HepG2 (cell line): ENCODE data around the gene WDR62. TPM values are rescaled to one million over a fixed set of nuclear protein-coding genes. Genes with fewer than 3 reads are reported as not detected.
"Not testable (repeated sequence)": the region's sequence is repeated elsewhere in the genome, so short reads cannot be mapped to it uniquely, and the experiment has no call there.

Experiments
- ATAC-seq: fragments of 200-7000 bp; cut with Tn5 transposase; 3 replicates; pipeline ENCODE4 v1.9.1; 2020; ENCODE audit warnings: mild to moderate bottlenecking, moderate library complexity
- BruUV-seq: library from RNA; stranded (reverse); fragments of 400-500 nt; replicated peaks from 2 replicates; lab custom pipeline; 2021; lab: Mats Ljungman, UMichigan
- CTCF ChIA-PET: fragments of 300-600 bp; formaldehyde crosslinking; extraction: SDS; loops from one replicate; lab custom pipeline; 2021; ENCODE audit warnings: low total read pairs, inconsistent platforms, low intra/inter-chr PET ratio; lab: Yijun Ruan, JAX
- POLR2A ChIA-PET: fragments of 350-600 bp; sonication (Branson Sonifier 250); formaldehyde crosslinking; loops from one replicate; lab custom pipeline; 2020; ENCODE audit warnings: antibody characterized with exemption, inconsistent platforms; lab: Yijun Ruan, JAX
- DNase-seq: peaks from one replicate; pipeline ENCODE4 v3.0.0-alpha.2; 2015; ENCODE audit warnings: low spot score
- FAIRE-seq: peaks from 3 replicates; lab custom pipeline; 2011; peaks lifted over from hg19 to GRCh38; lab: Jason Lieb, UNC
- H2AFZ ChIP-seq: one replicate; pipeline ENCODE4 v1.6.1; 2011; ENCODE audit warnings: low read length, inconsistent platforms
- H3K27ac ChIP-seq: fragments of 300-600 bp; 3 replicates; pipeline ENCODE4 v1.8.0; 2011; ENCODE audit warnings: mixed run types, mild to moderate bottlenecking, mixed read lengths, low read length, inconsistent platforms; ENCODE audit not compliant: insufficient read depth; ENCODE audit errors: extremely low read length
- H3K27me3 ChIP-seq, 2 experiments: fragments of 200-600 bp in 1 of 2; 2 replicates in 1 of 2; 3 replicates in 1 of 2; pipeline versions ENCODE4 v1.6.0 to v1.8.0; 2011; ENCODE audit warnings: low read length in 2 of 2, mild to moderate bottlenecking in 2 of 2, moderate library complexity in 2 of 2, inconsistent platforms in 1 of 2; ENCODE audit not compliant: insufficient read depth in 2 of 2, control insufficient read depth in 1 of 2
- H3K36me3 ChIP-seq, 2 experiments: fragments of 200-600 bp in 1 of 2; replicated peaks in 1 of 2; 2 replicates in 1 of 2; 3 replicates in 1 of 2; pipeline versions ENCODE4 v1.5.1 to v1.8.0; 2011; ENCODE audit warnings: low read length in 2 of 2, inconsistent platforms in 1 of 2; ENCODE audit not compliant: insufficient read depth in 2 of 2, control insufficient read depth in 1 of 2
- H3K4me1 ChIP-seq: 2 replicates; pipeline ENCODE4 v1.5.1; 2012; ENCODE audit warnings: low read length, inconsistent platforms; ENCODE audit not compliant: insufficient read depth
- H3K4me2 ChIP-seq: 2 replicates; pipeline ENCODE4 v1.6.0; 2011; ENCODE audit warnings: low read depth, low read length, inconsistent platforms
- H3K4me3 ChIP-seq, 3 experiments: fragments of 200-600 bp in 1 of 3; sonication (generic), shearing (Covaris generic) in 1 of 3; replicated peaks in 1 of 3; 2 replicates each; pipeline ENCODE4 v1.5.1; 2011 to 2016; ENCODE audit warnings: low read length in 3 of 3, inconsistent platforms in 2 of 3, low read depth in 2 of 3, mild to moderate bottlenecking in 2 of 3, control low read depth in 1 of 3, mixed read lengths in 1 of 3; ENCODE audit not compliant: insufficient read depth in 1 of 3
- H3K79me2 ChIP-seq: one replicate; pipeline ENCODE4 v1.6.1; 2011; ENCODE audit warnings: low read length, inconsistent platforms; ENCODE audit not compliant: insufficient read depth
- H3K9ac ChIP-seq: 2 replicates; pipeline ENCODE4 v1.6.0; 2011; ENCODE audit warnings: mild to moderate bottlenecking, low read depth, low read length, inconsistent platforms; ENCODE audit not compliant: insufficient read depth
- H3K9me3 ChIP-seq: 2 replicates; pipeline ENCODE4 v1.5.1; 2012; ENCODE audit warnings: mild to moderate bottlenecking, low read length
- H4K20me1 ChIP-seq: 2 replicates; pipeline ENCODE4 v1.6.0; 2011; ENCODE audit warnings: inconsistent platforms, mild to moderate bottlenecking, low read length, moderate library complexity; ENCODE audit not compliant: insufficient read depth
- CEBPB ChIP-seq: IDR thresholded peaks from 2 replicates; pipeline ENCODE4 v1.6.1; 2011; ENCODE audit warnings: low read depth, low read length, improper control_type of control experiment, borderline replicate concordance
- CEBPG ChIP-seq: IDR thresholded peaks from 2 replicates; pipeline ENCODE4 v1.6.1; 2016
- PHF21A ChIP-seq: sonication (generic); formaldehyde crosslinking; IDR thresholded peaks from 2 replicates; pipeline ENCODE4 v1.5.0; 2020; ENCODE audit warnings: mild to moderate bottlenecking, missing genetic modification reagents
- RCOR2 ChIP-seq: IDR thresholded peaks from 2 replicates; pipeline ENCODE4 v1.6.1; 2016; ENCODE audit warnings: missing biosample characterization, missing genetic modification reagents
- ZNF460 ChIP-seq: sonication (generic); formaldehyde crosslinking; IDR thresholded peaks from 2 replicates; pipeline ENCODE4 v1.5.1; 2020; ENCODE audit warnings: missing genetic modification reagents, mild to moderate bottlenecking, borderline replicate concordance
- WGBS: methylation state at CpG from one replicate; pipeline ENCODE4 v1.1.6; 2017; ENCODE audit warnings: low lambda C conversion rate; 5-methylcytosine and 5-hydroxymethylcytosine counted together
- in situ Hi-C: cut with HindIII; loops from 2 replicates; pipeline ENCODE4 v1.10.0; 2017; ENCODE audit warnings: low pct_unique_long_range_greater_than_20kb; ENCODE audit not compliant: extremely low pct_ligation_motif_present
- intact Hi-C: fragments of 100-400 bp; cut with micrococcal nuclease; formaldehyde crosslinking; loops from one replicate; pipeline ENCODE4 v1.10.0; 2022; ENCODE audit not compliant: unreplicated experiment
- polyA plus RNA-seq, 8 experiments: library from polyadenylated mRNA; depleted of rRNA in 3 of 8; stranded (reverse) in 7 of 8; unstranded in 1 of 8; fragments of >200 nt; fragmentation: Illumina TruSeq in 4 of 8; extraction: Trizol in 4 of 8; gene quantifications; 2 replicates each; pipeline versions ENCODE4 v1.2.1 to v1.2.3, GENCODE V29; 2011 to 2016; ENCODE audit warnings: low read depth in 4 of 8, missing spikeins in 1 of 8, mixed read lengths in 1 of 8; ENCODE audit not compliant: insufficient read depth in 1 of 8
- total RNA-seq, 5 experiments: library from RNA; depleted of rRNA; stranded (reverse); fragments of >200 nt; fragmentation: Illumina TruSeq; extraction: Trizol; gene quantifications; 2 replicates each; pipeline ENCODE4 v1.2.3, GENCODE V29; 2016; ENCODE audit warnings: low read depth in 1 of 5
- TF ChIP-seq, protein P1 (sequence below): sonication (generic); formaldehyde crosslinking; IDR thresholded peaks from 2 replicates; pipeline ENCODE4 v1.5.0; 2020; ENCODE audit warnings: mild to moderate bottlenecking, missing genetic modification reagents

WDR62 gene
- total and polyA plus RNA-seq, 2 of the 13 experiments (the other 11 are each of a cell fraction or from before 2014, with no cell fraction given): 5.8 to 12.5 TPM

DNA sequence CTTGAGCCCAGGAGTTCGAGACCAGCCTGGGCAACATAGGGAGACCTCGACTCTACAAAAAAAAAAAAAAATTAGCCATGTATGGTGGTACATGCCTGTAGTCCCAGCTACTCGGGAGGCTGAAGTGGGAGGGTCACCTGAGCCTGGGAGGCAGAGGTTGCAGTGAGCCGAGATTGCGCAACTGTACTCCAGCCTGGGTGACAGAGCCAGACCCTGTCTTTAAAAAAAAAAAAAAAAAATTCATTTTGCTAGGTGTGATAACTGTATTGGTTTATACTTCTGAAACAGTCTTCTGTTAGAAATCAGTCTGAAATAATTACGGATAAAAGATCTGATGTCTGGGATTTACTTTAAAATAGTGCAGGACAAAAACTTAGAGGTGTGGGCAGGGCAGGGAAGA, 13.6 kb upstream of the WDR62 start:
- H4K20me1 ChIP-seq, H3K36me3 ChIP-seq, H3K4me3 ChIP-seq, CTCF ChIA-PET, H2AFZ ChIP-seq, intact Hi-C loops, H3K79me2 ChIP-seq, in situ Hi-C loops, H3K9me3 ChIP-seq, H3K4me2 ChIP-seq, H3K9ac ChIP-seq, ATAC-seq, H3K27me3 ChIP-seq, DNase-seq: not testable (repeated sequence)
- H3K27ac ChIP-seq: peak overlapping the region; percentile 28
- peaks cover 29% of the 10 kb centered on the region for H3K4me1 ChIP-seq
- 61% methylated on average over 6 of the region's 6 CpGs for WGBS
- POLR2A ChIA-PET: interaction anchor here (1.2 to 1.5 kb wide), 2 partner anchors 13 to 87 kb away, joined by 3 to 18 read pairs; partner anchors contain the start of gene THAP8
- FAIRE-seq: peak; percentile 8
- TF ChIP-seq CEBPB (peak; percentile 85), RCOR2 (CRISPR knock-in tag) (0 out of 2 replicates have a peak, but pooled peaks have one; percentile 14), CEBPG (CRISPR knock-in tag) (peak; percentile 96), ZNF460 (peak; percentile 87), PHF21A (CRISPR knock-in tag) (0 out of 2 replicates have a peak, but pooled peaks have one; percentile 19)
- TF ChIP-seq, protein P1, sequence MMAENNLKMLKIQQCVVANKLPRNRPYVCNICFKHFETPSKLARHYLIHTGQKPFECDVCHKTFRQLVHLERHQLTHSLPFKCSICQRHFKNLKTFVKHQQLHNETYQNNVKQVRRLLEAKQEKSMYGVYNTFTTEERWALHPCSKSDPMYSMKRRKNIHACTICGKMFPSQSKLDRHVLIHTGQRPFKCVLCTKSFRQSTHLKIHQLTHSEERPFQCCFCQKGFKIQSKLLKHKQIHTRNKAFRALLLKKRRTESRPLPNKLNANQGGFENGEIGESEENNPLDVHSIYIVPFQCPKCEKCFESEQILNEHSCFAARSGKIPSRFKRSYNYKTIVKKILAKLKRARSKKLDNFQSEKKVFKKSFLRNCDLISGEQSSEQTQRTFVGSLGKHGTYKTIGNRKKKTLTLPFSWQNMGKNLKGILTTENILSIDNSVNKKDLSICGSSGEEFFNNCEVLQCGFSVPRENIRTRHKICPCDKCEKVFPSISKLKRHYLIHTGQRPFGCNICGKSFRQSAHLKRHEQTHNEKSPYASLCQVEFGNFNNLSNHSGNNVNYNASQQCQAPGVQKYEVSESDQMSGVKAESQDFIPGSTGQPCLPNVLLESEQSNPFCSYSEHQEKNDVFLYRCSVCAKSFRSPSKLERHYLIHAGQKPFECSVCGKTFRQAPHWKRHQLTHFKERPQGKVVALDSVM: peak; percentile 85
- TF ChIP-seq, all 625 proteins: peak for 6; not testable (repeated sequence) for 619
- BruUV-seq: not testable (repeated sequence)
